Nasal cavity respiratory epithelium epithelial cell of viscerocranial mucosa (primary cell): ENCODE measurements around the gene RP2. TPM values are rescaled to one million over a fixed set of nuclear protein-coding genes. Genes with fewer than 3 reads are reported as not detected.

Source experiments
- total RNA-seq: library from RNA; depleted of rRNA; stranded (reverse); fragments of >200 nt; gene quantifications from 2 replicates; pipeline ENCODE4 v1.2.3, GENCODE V29; 2014

RP2 gene
- 19.8 and 23.8 TPM in 2 replicates for total RNA-seq

DNA sequence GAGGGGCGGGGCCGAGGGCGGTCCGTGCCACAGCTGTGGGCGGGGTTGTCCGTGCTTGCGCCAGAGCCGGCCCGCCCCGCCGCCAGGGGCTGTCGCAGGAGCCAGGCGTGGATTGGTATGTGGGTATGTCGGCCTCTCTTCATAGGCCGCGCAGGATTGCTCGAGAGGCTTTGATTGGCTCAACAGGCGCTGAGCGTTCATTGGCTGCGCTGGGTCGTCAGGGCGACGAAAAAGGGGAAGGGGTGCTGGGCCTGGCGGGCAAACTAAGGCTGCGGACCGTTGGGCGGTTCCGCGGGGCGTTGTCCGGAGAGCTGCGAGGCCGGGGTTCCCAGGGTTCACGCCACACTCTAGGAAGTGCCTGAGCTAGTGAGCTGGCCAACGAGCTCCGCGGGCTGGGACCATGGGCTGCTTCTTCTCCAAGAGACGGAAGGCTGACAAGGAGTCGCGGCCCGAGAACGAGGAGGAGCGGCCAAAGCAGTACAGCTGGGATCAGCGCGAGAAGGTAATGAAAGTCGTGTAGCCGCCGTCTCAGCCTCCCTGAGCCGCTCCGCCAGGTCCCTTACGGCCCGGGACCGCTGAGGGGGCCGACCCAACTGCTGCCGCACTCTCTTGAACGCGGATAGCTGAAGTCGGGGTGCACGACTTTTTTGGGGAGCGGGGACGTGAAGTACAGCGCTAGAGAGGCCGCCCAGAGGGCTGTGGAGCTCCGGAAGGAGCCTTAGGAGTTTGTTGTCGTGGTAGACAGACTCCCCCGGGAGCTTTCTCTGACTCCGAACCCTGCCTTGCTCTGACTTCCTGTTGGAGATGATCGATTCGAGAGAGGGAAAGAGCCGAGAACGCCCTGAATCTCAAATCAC, at the start of gene RP2:
TSS of gene RP2 (plus strand) at position 343 of the 857 bp plus-strand sequence. CDS start at position 401, 58 bp downstream.

DNA sequence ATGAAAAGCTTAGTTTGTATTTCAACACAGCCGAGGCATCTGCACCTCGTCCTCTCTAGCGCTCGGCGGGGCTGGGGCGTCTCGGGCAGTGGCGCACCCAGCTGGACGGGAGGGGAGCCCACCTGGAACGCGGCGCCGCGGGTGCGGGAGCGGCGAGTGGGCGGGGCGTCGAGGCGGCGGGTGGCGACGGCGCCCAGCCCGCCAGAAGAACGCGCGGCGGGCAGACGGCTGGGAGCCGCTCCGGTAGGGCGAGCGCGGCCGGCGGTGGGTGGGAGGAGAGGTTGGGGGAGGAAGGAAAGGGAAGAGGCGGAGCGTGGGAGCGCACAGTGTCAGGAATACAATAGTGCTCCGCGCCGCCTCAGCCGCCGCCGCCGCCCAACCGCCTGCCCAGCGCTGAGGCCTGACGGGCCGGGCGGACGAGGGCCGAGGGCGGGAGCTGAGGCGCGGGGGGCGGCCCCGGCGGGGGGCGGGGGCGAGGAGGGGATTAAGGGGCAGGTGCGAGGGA, 75.3 kb downstream of the RP2 start, which contains the start of gene JADE3:
TSS of gene JADE3 (plus strand) at position 324 of the 505 bp plus-strand sequence. CDS start 72,474 bp downstream, outside the sequence.

Other genes with a start within 250 kb of the RP2 start
- gene SLC9A7, start 77.9 kb upstream of the RP2 start, total RNA-seq = 22.3 and 24.3 TPM in 2 replicates
- gene JADE3, start 75.4 kb downstream of the RP2 start, total RNA-seq = 6.8 and 10.7 TPM in 2 replicates
- under 0.01 and 0.28 TPM in 2 replicates for gene RGN, start 241.4 kb downstream of the RP2 start, total RNA-seq